Measurements from ENCODE around the gene LDB2. TPM values are rescaled to one million over a fixed set of nuclear protein-coding genes. Genes with fewer than 3 reads are reported as not detected.

Gene LDB2
- total RNA-seq, 2 donors from 2014 or later: 3.2 to 7.9 TPM

GRCh38 chr4:16715482-16715881, 183.0 kb downstream of the LDB2 start:
- no peak overlapping the region for H3K9ac ChIP-seq (ENCODE audit: low read depth in 2 of 2, low read length in 2 of 2)
- no peak overlapping the region for H3K4me3 ChIP-seq
- intact Hi-C loops (cut with DNase I): no loop called here
- H3K27ac ChIP-seq: no peak overlapping the region
- no peak for TF ChIP-seq CTCF (IDR thresholded peaks at IDR 0.05)
- H3K9me3 ChIP-seq: no peaks in the 10 kb centered on the region
- no peaks in the 10 kb centered on the region for H3K4me1 ChIP-seq
- no peaks in the 10 kb centered on the region for H3K27me3 ChIP-seq
- H3K36me3 ChIP-seq: no peaks in the 10 kb centered on the region
- DNase-seq: no peak

- Histone ChIP-seq H3K36me3 (no peaks in the 10 kb centered on the region), H3K27ac (no peak overlapping the region), H3K9me3 (no peaks in the 10 kb centered on the region), H3K9ac (ENCODE audit: low read depth in 2 of 2, low read length in 2 of 2) (no peak overlapping the region), H3K4me3 (no peak overlapping the region), H3K27me3 (no peaks in the 10 kb centered on the region), H3K4me1 (no peaks in the 10 kb centered on the region)
- DNase-seq: no peak
- no peak for TF ChIP-seq CTCF (IDR thresholded peaks at IDR 0.05)
- intact Hi-C loops (cut with DNase I): no loop called here
Measured at GRCh38 chr4:16714191-16714590, 184.3 kb downstream of the LDB2 start.

GRCh38 chr4:16713696-16714095, 184.7 kb downstream of the LDB2 start:
- H3K4me1 ChIP-seq: no peaks in the 10 kb centered on the region
- intact Hi-C loops (cut with DNase I): no loop called here
- H3K9ac ChIP-seq (ENCODE audit: low read depth in 2 of 2, low read length in 2 of 2): no peak overlapping the region
- H3K27ac ChIP-seq: no peak overlapping the region
- TF ChIP-seq CTCF (IDR thresholded peaks at IDR 0.05): no peak
- no peak overlapping the region for H3K4me3 ChIP-seq
- no peak for DNase-seq
- no peaks in the 10 kb centered on the region for H3K9me3 ChIP-seq
- no peaks in the 10 kb centered on the region for H3K27me3 ChIP-seq
- H3K36me3 ChIP-seq: no peaks in the 10 kb centered on the region

- Histone ChIP-seq H3K9ac (ENCODE audit: low read depth in 2 of 2, low read length in 2 of 2) (no peak overlapping the region), H3K4me1 (no peaks in the 10 kb centered on the region), H3K36me3 (no peaks in the 10 kb centered on the region), H3K27ac (no peak overlapping the region), H3K9me3 (no peaks in the 10 kb centered on the region), H3K4me3 (no peak overlapping the region), H3K27me3 (no peaks in the 10 kb centered on the region)
- TF ChIP-seq CTCF (IDR thresholded peaks at IDR 0.05): no peak
- intact Hi-C loops (cut with DNase I): no loop called here
- no peak for DNase-seq
Measured at GRCh38 chr4:16713271-16713670, 185.2 kb downstream of the LDB2 start.

GRCh38 chr4:16710198-16710597, 188.2 kb downstream of the LDB2 start:
- no peaks in the 10 kb centered on the region for H3K36me3 ChIP-seq
- no peak overlapping the region for H3K27ac ChIP-seq
- intact Hi-C loops (cut with DNase I): no loop called here
- H3K4me1 ChIP-seq: no peaks in the 10 kb centered on the region
- no peaks in the 10 kb centered on the region for H3K27me3 ChIP-seq
- H3K4me3 ChIP-seq: no peak overlapping the region
- no peaks in the 10 kb centered on the region for H3K9me3 ChIP-seq
- no peak for TF ChIP-seq CTCF (IDR thresholded peaks at IDR 0.05)
- H3K9ac ChIP-seq (ENCODE audit: low read depth in 2 of 2, low read length in 2 of 2): no peak overlapping the region
- DNase-seq: no peak

GRCh38 chr4:16707874-16708273, 190.6 kb downstream of the LDB2 start:
- no peak overlapping the region for H3K4me3 ChIP-seq
- H3K27me3 ChIP-seq: no peaks in the 10 kb centered on the region
- no peaks in the 10 kb centered on the region for H3K9me3 ChIP-seq
- no peaks in the 10 kb centered on the region for H3K4me1 ChIP-seq
- no peak overlapping the region for H3K27ac ChIP-seq
- H3K36me3 ChIP-seq: no peaks in the 10 kb centered on the region
- H3K9ac ChIP-seq (ENCODE audit: low read depth in 2 of 2, low read length in 2 of 2): no peak overlapping the region
- DNase-seq: no peak
- intact Hi-C loops (cut with DNase I): no loop called here
- no peak for TF ChIP-seq CTCF (IDR thresholded peaks at IDR 0.05)

All from colonic mucosa (tissue), 4 donors.